Measurements from ENCODE around the gene MYO7A.

MYO7A gene

GRCh38 chr11:77152846-77153245, 24.8 kb downstream of the MYO7A start:
- Histone ChIP-seq H3K4me2 (ENCODE audit: low read length) (no peak overlapping the region), H3K27me3 (ENCODE audit: control insufficient read depth, low read length) (peaks cover 4% of the 10 kb centered on the region; the same call in 1 of the 2 replicates), H3K36me3 (ENCODE audit: control insufficient read depth, low read length) (no peaks in the 10 kb centered on the region), H3K9me3 (ENCODE audit: control insufficient read depth, insufficient read depth, low read length) (no peaks in the 10 kb centered on the region), H3K4me1 (ENCODE audit: control insufficient read depth, low read length) (no peaks in the 10 kb centered on the region), H3K27ac (ENCODE audit: low read depth, low read length) (no peak overlapping the region), H4K20me1 (ENCODE audit: control insufficient read depth, insufficient read depth, low read depth, low read length) (no peaks in the 10 kb centered on the region), H3K4me3 (ENCODE audit: low read length) (no peak overlapping the region), H3F3A (ENCODE audit: control insufficient read depth, insufficient read depth) (no peaks in the 10 kb centered on the region), H3K9me2 (replicated peaks; ENCODE audit: control insufficient read depth, low read length) (no peaks in the 10 kb centered on the region), H3K79me2 (ENCODE audit: control insufficient read depth, low read length) (no peaks in the 10 kb centered on the region)
- TF ChIP-seq, protein P1, sequence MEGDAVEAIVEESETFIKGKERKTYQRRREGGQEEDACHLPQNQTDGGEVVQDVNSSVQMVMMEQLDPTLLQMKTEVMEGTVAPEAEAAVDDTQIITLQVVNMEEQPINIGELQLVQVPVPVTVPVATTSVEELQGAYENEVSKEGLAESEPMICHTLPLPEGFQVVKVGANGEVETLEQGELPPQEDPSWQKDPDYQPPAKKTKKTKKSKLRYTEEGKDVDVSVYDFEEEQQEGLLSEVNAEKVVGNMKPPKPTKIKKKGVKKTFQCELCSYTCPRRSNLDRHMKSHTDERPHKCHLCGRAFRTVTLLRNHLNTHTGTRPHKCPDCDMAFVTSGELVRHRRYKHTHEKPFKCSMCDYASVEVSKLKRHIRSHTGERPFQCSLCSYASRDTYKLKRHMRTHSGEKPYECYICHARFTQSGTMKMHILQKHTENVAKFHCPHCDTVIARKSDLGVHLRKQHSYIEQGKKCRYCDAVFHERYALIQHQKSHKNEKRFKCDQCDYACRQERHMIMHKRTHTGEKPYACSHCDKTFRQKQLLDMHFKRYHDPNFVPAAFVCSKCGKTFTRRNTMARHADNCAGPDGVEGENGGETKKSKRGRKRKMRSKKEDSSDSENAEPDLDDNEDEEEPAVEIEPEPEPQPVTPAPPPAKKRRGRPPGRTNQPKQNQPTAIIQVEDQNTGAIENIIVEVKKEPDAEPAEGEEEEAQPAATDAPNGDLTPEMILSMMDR (IDR thresholded peaks at IDR 0.05; ENCODE audit: low read depth, low read length, poor library complexity, severe bottlenecking), result no peak
- TF ChIP-seq EZH2phosphoT487 (IDR thresholded peaks at IDR 0.05; ENCODE audit: borderline replicate concordance, low read length), result no peak

DNA sequence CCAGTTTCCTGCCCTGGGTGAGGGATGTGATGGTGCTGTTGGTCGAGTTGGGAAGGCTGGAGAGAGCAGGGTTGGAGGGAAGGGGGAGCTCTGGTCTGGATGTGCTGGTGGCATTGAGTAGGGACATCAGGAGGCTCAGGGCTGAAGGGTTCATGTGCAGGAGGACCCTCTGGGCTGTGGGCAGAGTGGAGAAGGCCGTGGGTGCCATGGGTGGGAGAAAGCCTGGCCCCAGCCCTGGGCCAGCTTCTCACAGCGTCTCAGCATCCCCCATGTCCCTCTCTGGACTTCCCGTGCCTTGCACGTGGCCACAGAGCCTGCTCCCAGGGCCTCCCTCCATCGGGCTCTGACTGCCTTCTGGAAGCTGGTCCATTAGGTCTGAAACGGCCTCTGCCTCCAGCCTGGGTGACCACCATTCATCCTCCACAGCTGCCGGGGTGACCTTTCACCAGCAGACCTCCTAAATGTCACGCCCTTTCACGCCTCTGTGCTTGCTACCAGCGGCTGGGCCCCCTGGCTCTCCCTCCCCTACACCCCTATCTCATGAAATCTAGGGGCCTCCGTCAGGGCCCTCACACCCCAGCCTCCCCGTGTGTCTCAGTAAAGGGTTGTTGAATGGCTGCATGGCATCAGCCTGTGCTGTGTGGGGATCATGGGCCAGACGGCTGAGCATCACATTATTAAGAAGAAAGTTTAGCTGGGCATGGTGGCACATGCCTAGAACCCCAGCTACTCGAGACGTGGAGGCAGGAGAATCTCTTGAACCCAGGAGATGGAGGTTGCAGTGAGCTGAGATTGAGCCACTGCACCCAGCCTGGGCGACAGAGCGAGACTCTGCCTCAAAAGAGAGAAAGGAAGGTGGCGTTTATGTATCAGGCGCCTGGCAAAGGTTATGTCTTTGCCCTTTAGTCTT, 25.5 kb downstream of the MYO7A start:
- Histone ChIP-seq H3F3A (ENCODE audit: control insufficient read depth, insufficient read depth) (no peaks in the 10 kb centered on the region), H3K27me3 (ENCODE audit: control insufficient read depth, low read length) (peaks cover 4% of the 10 kb centered on the region; the same call in 1 of the 2 replicates), H3K4me2 (ENCODE audit: low read length) (no peak overlapping the region), H4K20me1 (ENCODE audit: control insufficient read depth, insufficient read depth, low read depth, low read length) (no peaks in the 10 kb centered on the region), H3K36me3 (ENCODE audit: control insufficient read depth, low read length) (no peaks in the 10 kb centered on the region), H3K27ac (ENCODE audit: low read depth, low read length) (no peak overlapping the region), H3K4me3 (ENCODE audit: low read length) (no peak overlapping the region), H3K4me1 (ENCODE audit: control insufficient read depth, low read length) (no peaks in the 10 kb centered on the region), H3K79me2 (ENCODE audit: control insufficient read depth, low read length) (no peaks in the 10 kb centered on the region), H3K9me2 (replicated peaks; ENCODE audit: control insufficient read depth, low read length) (no peaks in the 10 kb centered on the region), H3K9me3 (ENCODE audit: control insufficient read depth, insufficient read depth, low read length) (no peaks in the 10 kb centered on the region)
- TF ChIP-seq EZH2phosphoT487 (IDR thresholded peaks at IDR 0.05; ENCODE audit: borderline replicate concordance, low read length), result no peak
- TF ChIP-seq, protein P1 (IDR thresholded peaks at IDR 0.05; ENCODE audit: low read depth, low read length, poor library complexity, severe bottlenecking), result no peak

GRCh38 chr11:77154381-77155081, 26.5 kb downstream of the MYO7A start:
- no peak overlapping the region for H3K4me2 ChIP-seq (ENCODE audit: low read length)
- no peak overlapping the region for H3K27ac ChIP-seq (ENCODE audit: low read depth, low read length)
- no peaks in the 10 kb centered on the region for H3K4me1 ChIP-seq (ENCODE audit: control insufficient read depth, low read length)
- TF ChIP-seq EZH2phosphoT487 (IDR thresholded peaks at IDR 0.05; ENCODE audit: borderline replicate concordance, low read length), result no peak
- TF ChIP-seq, protein P1 (IDR thresholded peaks at IDR 0.05; ENCODE audit: low read depth, low read length, poor library complexity, severe bottlenecking), result no peak
- no peaks in the 10 kb centered on the region for H4K20me1 ChIP-seq (ENCODE audit: control insufficient read depth, insufficient read depth, low read depth, low read length)
- no peak overlapping the region for H3K4me3 ChIP-seq (ENCODE audit: low read length)
- H3K36me3 ChIP-seq (ENCODE audit: control insufficient read depth, low read length), result no peaks in the 10 kb centered on the region
- H3K27me3 ChIP-seq (ENCODE audit: control insufficient read depth, low read length), result peaks cover 4% of the 10 kb centered on the region; the same call in 1 of the 2 replicates
- no peaks in the 10 kb centered on the region for H3K79me2 ChIP-seq (ENCODE audit: control insufficient read depth, low read length)
- H3K9me3 ChIP-seq (ENCODE audit: control insufficient read depth, insufficient read depth, low read length), result no peaks in the 10 kb centered on the region
- H3K9me2 ChIP-seq (replicated peaks; ENCODE audit: control insufficient read depth, low read length), result no peaks in the 10 kb centered on the region
- no peaks in the 10 kb centered on the region for H3F3A ChIP-seq (ENCODE audit: control insufficient read depth, insufficient read depth)
